Activated T-helper 1 cell treated with anti-CD3 and anti-CD28 coated beads, Interleukin-2, amount 50 U/mL, for 16 hours (primary cell): ENCODE results near the gene HEG1.
"Not testable (repeated sequence)": the region's sequence is repeated elsewhere in the genome, so short reads cannot be mapped to it uniquely, and the experiment has no call there.

Experiments
- DNase-seq, 2 donors: peaks; one replicate each; pipeline ENCODE4 v3.0.0-alpha.2; 2020; ENCODE audit warnings: low read depth in 1 of 2, low spot score in 1 of 2

HEG1 gene

GRCh38 chr3:124963755-124964154 is 92.0 kb downstream of the HEG1 start:
- DNase-seq, result no peak

- DNase-seq, result no peak
These were observed 93.3 kb downstream of the HEG1 start for GRCh38 chr3:124962403-124962940.

- no peak for DNase-seq
These were observed 95.1 kb downstream of the HEG1 start for GRCh38 chr3:124960698-124961097.

- DNase-seq, result no peak
These were observed 95.7 kb downstream of the HEG1 start for GRCh38 chr3:124960105-124960504.

- not testable (repeated sequence) for DNase-seq
These were observed 97.8 kb downstream of the HEG1 start for GRCh38 chr3:124957951-124958350.

GRCh38 chr3:124952282-124952855 is 103.4 kb downstream of the HEG1 start:
- DNase-seq, result no peak

GRCh38 chr3:124951511-124952281 is 104.1 kb downstream of the HEG1 start:
- DNase-seq, result no peak

- no peak for DNase-seq
These were observed 105.8 kb downstream of the HEG1 start for GRCh38 chr3:124950026-124950425.

- no peak for DNase-seq
These were observed 113.2 kb downstream of the HEG1 start for GRCh38 chr3:124942613-124943012.

- no peak for DNase-seq
These were observed 114.0 kb downstream of the HEG1 start for GRCh38 chr3:124941771-124942170.

GRCh38 chr3:124939661-124940060 is 116.1 kb downstream of the HEG1 start:
- DNase-seq, result no peak

GRCh38 chr3:124938896-124939295 is 116.9 kb downstream of the HEG1 start:
- DNase-seq, result no peak

GRCh38 chr3:124937049-124937448 is 118.7 kb downstream of the HEG1 start:
- no peak for DNase-seq

GRCh38 chr3:124935794-124936542 is 119.8 kb downstream of the HEG1 start:
- no peak for DNase-seq

- DNase-seq, result no peak
These were observed 120.5 kb downstream of the HEG1 start for GRCh38 chr3:124935264-124935663.

GRCh38 chr3:124934577-124934976 is 121.2 kb downstream of the HEG1 start, which contains the start of gene MUC13:
Gene MUC13 (minus strand): TSS chr3:124934751. CDS start chr3:124934712, 39 bp downstream.
- DNase-seq, result no peak

GRCh38 chr3:124928333-124929202 is 127.2 kb downstream of the HEG1 start:
- peak; percentile 18 to 20 for DNase-seq

GRCh38 chr3:124927574-124928045 is 128.2 kb downstream of the HEG1 start:
- DNase-seq, result no peak

- no peak for DNase-seq
These were observed 129.2 kb downstream of the HEG1 start for GRCh38 chr3:124926426-124927101.

- DNase-seq, result no peak
These were observed 131.1 kb downstream of the HEG1 start for GRCh38 chr3:124924741-124925140.
